Endothelial cell (in vitro differentiated cells): ENCODE data around the gene RAB13. TPM values are rescaled to one million over a fixed set of nuclear protein-coding genes. Genes with fewer than 3 reads are reported as not detected.

Source experiments
- DNase-seq: peaks from one replicate; pipeline ENCODE4 v3.0.0; 2021; ENCODE audit warnings: low spot score
- H3K27ac Mint-ChIP-seq: one replicate; pipeline ENCODE4 v1.8.0; 2021; ENCODE audit warnings: mixed read lengths, inconsistent platforms; ENCODE audit not compliant: unreplicated experiment
- H3K27me3 Mint-ChIP-seq: one replicate; pipeline ENCODE4 v1.8.0; 2021; ENCODE audit warnings: mild to moderate bottlenecking, moderate library complexity, mixed read lengths, inconsistent platforms; ENCODE audit not compliant: unreplicated experiment
- H3K36me3 Mint-ChIP-seq: one replicate; pipeline ENCODE4 v1.8.0; 2021; ENCODE audit warnings: mild to moderate bottlenecking, low read depth, mixed read lengths, inconsistent platforms; ENCODE audit not compliant: unreplicated experiment
- H3K4me1 Mint-ChIP-seq: one replicate; pipeline ENCODE4 v1.8.0; 2021; ENCODE audit warnings: mild to moderate bottlenecking, mixed read lengths, inconsistent platforms; ENCODE audit not compliant: unreplicated experiment
- H3K4me3 Mint-ChIP-seq: one replicate; pipeline ENCODE4 v1.8.0; 2021; ENCODE audit warnings: mild to moderate bottlenecking, mixed read lengths, inconsistent platforms; ENCODE audit not compliant: unreplicated experiment
- H3K9me3 Mint-ChIP-seq: one replicate; pipeline ENCODE4 v1.8.0; 2021; ENCODE audit warnings: mixed read lengths, inconsistent platforms; ENCODE audit not compliant: unreplicated experiment
- total RNA-seq: library from RNA; stranded (reverse); fragmentation: NEBNext Ultra II Directional; extraction: Animal tissue kit (Norgen Biotek cat#: 25700); gene quantifications from one replicate; pipeline ENCODE4 v1.2.1, GENCODE V29; 2021; ENCODE audit not compliant: unreplicated experiment
- TF ChIP-seq, protein P1 (sequence below): fragments of 200-600 bp; sonication (generic); IDR thresholded peaks from one replicate; pipeline ENCODE4 v1.5.0; 2021; ENCODE audit warnings: antibody characterized with exemption; ENCODE audit not compliant: unreplicated experiment

RAB13 gene
- total RNA-seq, 1 donor from 2014 or later: 419 TPM

DNA sequence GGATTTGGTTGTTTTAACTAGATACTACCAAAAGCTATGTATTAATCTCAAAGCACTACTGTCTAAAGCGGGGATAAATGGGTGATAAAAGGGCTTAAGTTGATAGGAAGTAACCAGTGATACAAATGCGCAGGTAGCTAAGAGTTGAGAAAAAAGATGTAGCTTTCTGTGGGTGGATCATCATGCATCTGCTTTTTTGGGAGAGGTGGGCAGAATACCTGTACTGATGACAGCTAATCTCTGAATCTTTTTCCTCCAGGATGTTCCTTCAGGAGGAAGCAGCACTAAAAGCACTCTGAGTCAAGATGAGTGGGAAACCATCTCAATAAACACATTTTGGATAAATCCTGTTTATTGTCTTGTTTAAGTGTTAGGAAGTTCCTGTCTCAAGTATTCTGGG, 5.7 kb upstream of the RAB13 start:
- DNase-seq: no peak
- no peaks in the 10 kb centered on the region for H3K9me3 Mint-ChIP-seq
- TF ChIP-seq, protein P1, sequence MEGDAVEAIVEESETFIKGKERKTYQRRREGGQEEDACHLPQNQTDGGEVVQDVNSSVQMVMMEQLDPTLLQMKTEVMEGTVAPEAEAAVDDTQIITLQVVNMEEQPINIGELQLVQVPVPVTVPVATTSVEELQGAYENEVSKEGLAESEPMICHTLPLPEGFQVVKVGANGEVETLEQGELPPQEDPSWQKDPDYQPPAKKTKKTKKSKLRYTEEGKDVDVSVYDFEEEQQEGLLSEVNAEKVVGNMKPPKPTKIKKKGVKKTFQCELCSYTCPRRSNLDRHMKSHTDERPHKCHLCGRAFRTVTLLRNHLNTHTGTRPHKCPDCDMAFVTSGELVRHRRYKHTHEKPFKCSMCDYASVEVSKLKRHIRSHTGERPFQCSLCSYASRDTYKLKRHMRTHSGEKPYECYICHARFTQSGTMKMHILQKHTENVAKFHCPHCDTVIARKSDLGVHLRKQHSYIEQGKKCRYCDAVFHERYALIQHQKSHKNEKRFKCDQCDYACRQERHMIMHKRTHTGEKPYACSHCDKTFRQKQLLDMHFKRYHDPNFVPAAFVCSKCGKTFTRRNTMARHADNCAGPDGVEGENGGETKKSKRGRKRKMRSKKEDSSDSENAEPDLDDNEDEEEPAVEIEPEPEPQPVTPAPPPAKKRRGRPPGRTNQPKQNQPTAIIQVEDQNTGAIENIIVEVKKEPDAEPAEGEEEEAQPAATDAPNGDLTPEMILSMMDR: no peak
- peaks cover 20% of the 10 kb centered on the region for H3K4me1 Mint-ChIP-seq
- peaks cover 28% of the 10 kb centered on the region for H3K36me3 Mint-ChIP-seq
- peaks cover 11% of the 10 kb centered on the region for H3K27me3 Mint-ChIP-seq
- H3K27ac Mint-ChIP-seq: peak overlapping the region; percentile 100
- H3K4me3 Mint-ChIP-seq: peak overlapping the region; percentile 98

DNA sequence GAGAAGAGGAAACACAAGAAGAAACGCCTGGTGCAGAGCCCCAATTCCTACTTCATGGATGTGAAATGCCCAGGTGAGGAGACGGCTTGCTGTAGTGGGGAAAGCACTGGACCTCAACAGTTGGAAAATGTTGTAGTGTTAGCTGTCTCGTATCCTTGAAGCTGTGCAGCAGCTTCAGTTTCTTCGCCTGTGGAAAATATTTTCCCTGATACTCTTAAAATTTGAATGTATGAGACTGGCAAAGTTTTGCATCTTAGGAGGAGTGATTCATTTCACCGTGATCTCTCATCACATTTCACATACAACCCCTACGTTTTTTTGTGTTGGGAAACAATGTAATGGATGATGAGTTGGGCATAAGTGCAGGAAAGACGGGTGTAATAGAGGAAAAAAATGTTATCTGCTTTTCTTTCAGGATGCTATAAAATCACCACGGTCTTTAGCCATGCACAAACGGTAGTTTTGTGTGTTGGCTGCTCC, 5.1 kb upstream of the RAB13 start:
- peaks cover 11% of the 10 kb centered on the region for H3K27me3 Mint-ChIP-seq
- H3K4me3 Mint-ChIP-seq: peak overlapping the region; percentile 98
- peaks cover 28% of the 10 kb centered on the region for H3K36me3 Mint-ChIP-seq
- peaks cover 20% of the 10 kb centered on the region for H3K4me1 Mint-ChIP-seq
- no peak for DNase-seq
- H3K9me3 Mint-ChIP-seq: no peaks in the 10 kb centered on the region
- TF ChIP-seq, protein P1: no peak
- peak overlapping the region; percentile 100 for H3K27ac Mint-ChIP-seq

DNA sequence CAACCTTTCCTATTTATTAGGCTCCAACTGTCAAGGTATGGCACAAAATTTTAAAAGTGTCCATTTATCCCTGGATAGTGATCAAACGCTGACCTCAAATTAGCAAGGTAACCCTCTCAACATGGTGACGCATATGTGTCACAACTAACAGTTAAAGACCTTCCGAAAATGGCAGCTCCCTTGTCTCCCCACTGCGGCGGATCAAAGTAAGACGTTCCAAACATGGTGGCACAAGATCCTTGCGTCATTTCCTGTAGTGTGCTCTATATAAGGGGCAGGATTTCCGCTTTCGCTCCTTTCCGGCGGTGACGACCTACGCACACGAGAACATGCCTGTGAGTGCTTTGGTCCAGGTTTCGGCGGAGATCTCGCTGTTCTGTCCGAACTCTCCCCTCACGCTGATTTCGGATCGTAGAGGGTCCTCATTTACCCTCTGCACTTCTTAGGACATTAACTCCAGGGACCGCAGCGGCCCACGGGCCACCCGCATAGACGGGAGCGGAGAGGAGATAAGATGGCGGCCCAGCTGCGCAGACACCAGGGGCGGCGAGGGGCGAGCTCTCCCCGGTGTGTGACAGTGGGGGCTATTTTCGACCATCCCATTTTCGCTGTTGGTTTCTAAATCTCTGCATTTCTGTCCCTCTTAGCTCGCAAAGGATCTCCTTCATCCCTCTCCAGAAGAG, 4.5 kb upstream of the RAB13 start, which contains the start of gene RPS27:
Gene RPS27, plus strand, starts transcription at position 295 of the 683 bp plus-strand sequence. Its CDS starts 35 bp downstream, at position 330.
- peak; percentile 81 for DNase-seq
- peaks cover 12% of the 10 kb centered on the region for H3K27me3 Mint-ChIP-seq
- H3K4me1 Mint-ChIP-seq: peaks cover 23% of the 10 kb centered on the region
- H3K9me3 Mint-ChIP-seq: no peaks in the 10 kb centered on the region
- peaks cover 31% of the 10 kb centered on the region for H3K36me3 Mint-ChIP-seq
- peak within 1 kb of the TSS; percentile 100 for H3K27ac Mint-ChIP-seq
- TF ChIP-seq, protein P1: no peak
- peak within 1 kb of the TSS; percentile 98 for H3K4me3 Mint-ChIP-seq

DNA sequence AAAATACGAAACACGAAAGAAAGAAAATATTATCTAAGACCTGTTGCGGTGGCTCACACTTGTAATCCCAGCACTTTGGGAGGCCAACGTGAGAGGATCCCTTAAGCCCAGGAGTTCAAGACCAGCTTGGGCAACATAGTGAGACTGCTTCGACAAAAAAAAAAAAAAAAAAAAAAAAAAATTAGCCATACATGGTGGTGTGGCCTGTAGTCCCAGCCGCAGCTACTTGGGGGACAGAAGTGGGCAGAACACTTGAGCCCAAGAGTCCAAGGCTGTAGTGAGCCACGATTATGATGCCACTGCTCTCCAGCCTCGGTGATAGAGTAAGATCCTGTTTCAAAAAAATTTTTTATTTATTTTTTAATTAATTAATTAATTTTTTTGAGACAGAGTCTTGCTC, 1.5 kb upstream of the RAB13 start:
- H3K36me3 Mint-ChIP-seq: peaks cover 35% of the 10 kb centered on the region
- H3K27ac Mint-ChIP-seq: peak overlapping the region; percentile 70

More for the DNA sequence above, 1.5 kb upstream of the RAB13 start:
- no peak for DNase-seq
- peaks cover 38% of the 10 kb centered on the region for H3K4me1 Mint-ChIP-seq
- no peaks in the 10 kb centered on the region for H3K9me3 Mint-ChIP-seq
- H3K27me3 Mint-ChIP-seq: peaks cover 16% of the 10 kb centered on the region
- H3K4me3 Mint-ChIP-seq: no peak overlapping the region
- TF ChIP-seq, protein P1: no peak
